Thymus (tissue), 11 donors: Measurements from ENCODE around the gene SEMA6A. TPM values are rescaled to one million over a fixed set of nuclear protein-coding genes. Genes with fewer than 3 reads are reported as not detected.

Experiments used
- DNase-seq, 9 donors: peaks; one replicate each; pipeline ENCODE4 v3.0.0-alpha.2; 2013; ENCODE audit warnings: low spot score in 9 of 9, low read depth in 6 of 9, missing footprints in 1 of 9
- H3K27ac ChIP-seq, 2 donors: one replicate each; pipeline ENCODE4 v1.5.1; 2013; ENCODE audit warnings: control low read depth in 1 of 2, low read depth in 1 of 2, low read length in 1 of 2, mild to moderate bottlenecking in 1 of 2, moderate library complexity in 1 of 2
- H3K27me3 ChIP-seq, 2 donors: one replicate each; pipeline ENCODE4 v1.5.1; 2013; ENCODE audit warnings: low read length in 1 of 2; ENCODE audit not compliant: control insufficient read depth in 2 of 2, insufficient read depth in 1 of 2
- H3K36me3 ChIP-seq, 2 donors: one replicate each; pipeline ENCODE4 v1.5.1; 2013; ENCODE audit warnings: low read length in 1 of 2, mild to moderate bottlenecking in 1 of 2, moderate library complexity in 1 of 2; ENCODE audit not compliant: control insufficient read depth in 2 of 2, insufficient read depth in 2 of 2
- H3K4me1 ChIP-seq, 2 donors: one replicate each; pipeline ENCODE4 v1.5.1; 2013; ENCODE audit warnings: low read length in 2 of 2; ENCODE audit not compliant: control insufficient read depth in 2 of 2, insufficient read depth in 2 of 2
- H3K4me3 ChIP-seq, 2 donors: one replicate each; pipeline ENCODE4 v1.5.1; 2013; ENCODE audit warnings: low read length in 2 of 2, control low read depth in 1 of 2, mild to moderate bottlenecking in 1 of 2
- H3K9me3 ChIP-seq, 2 donors: one replicate each; pipeline ENCODE4 v1.5.1; 2013; ENCODE audit warnings: low read length in 1 of 2, mild to moderate bottlenecking in 1 of 2; ENCODE audit not compliant: control insufficient read depth in 2 of 2, insufficient read depth in 1 of 2
- WGBS: extraction: QIAGEN DNeasy Blood & Tissue Kit; methylation state at CpG from one replicate; pipeline ENCODE4 v1.1.7; 2013; 5-methylcytosine and 5-hydroxymethylcytosine counted together
- polyA plus RNA-seq: library from polyadenylated mRNA; stranded (reverse); fragments of 200-250 nt; gene quantifications from one replicate; pipeline ENCODE4 v1.2.3, GENCODE V29; 2013
- total RNA-seq: library from RNA; stranded (reverse); fragments of 120-200 nt; gene quantifications from one replicate; pipeline ENCODE4 v1.2.4, GENCODE V29; 2013
- donor health status: healthy.

SEMA6A gene
- total and polyA plus RNA-seq, 2 donors = 3.6 to 6.2 TPM

GRCh38 chr5:116482394-116482793 is 92.2 kb downstream of the SEMA6A start:
- WGBS = 92% methylated on average over 1 of the region's 1 CpG
- Histone ChIP-seq H3K9me3 (no peaks in the 10 kb centered on the region), H3K4me3 (no peak overlapping the region), H3K36me3 (no peaks in the 10 kb centered on the region), H3K4me1 (peaks cover 2 to 8% of the 10 kb centered on the region in 2 donors), H3K27me3 (no peaks in the 10 kb centered on the region), H3K27ac (no peak overlapping the region)
- DNase-seq = no peak

GRCh38 chr5:116480894-116481510 is 93.6 kb downstream of the SEMA6A start:
- Histone ChIP-seq H3K9me3 (no peaks in the 10 kb centered on the region), H3K4me1 (peaks cover 2 to 8% of the 10 kb centered on the region in 2 donors), H3K36me3 (no peaks in the 10 kb centered on the region), H3K27me3 (no peaks in the 10 kb centered on the region), H3K27ac (no peak overlapping the region), H3K4me3 (no peak overlapping the region)
- 97% methylated on average over 5 of the region's 5 CpGs for WGBS
- DNase-seq = no peak

GRCh38 chr5:116479776-116480675 is 94.6 kb downstream of the SEMA6A start:
- WGBS = 86% methylated on average over 7 of the region's 7 CpGs
- Histone ChIP-seq H3K4me1 (peaks cover 2 to 8% of the 10 kb centered on the region in 2 donors), H3K9me3 (no peaks in the 10 kb centered on the region), H3K36me3 (no peaks in the 10 kb centered on the region), H3K4me3 (no peak overlapping the region), H3K27me3 (no peaks in the 10 kb centered on the region), H3K27ac (no peak overlapping the region)
- peak in 5 of 9 donors; percentile 26 to 55 (median 32) for DNase-seq

GRCh38 chr5:116478491-116478890 is 96.1 kb downstream of the SEMA6A start:
- Histone ChIP-seq H3K36me3 (no peaks in the 10 kb centered on the region), H3K9me3 (no peaks in the 10 kb centered on the region), H3K27ac (no peak overlapping the region), H3K27me3 (no peaks in the 10 kb centered on the region), H3K4me3 (no peak overlapping the region), H3K4me1 (peaks cover 2 to 8% of the 10 kb centered on the region in 2 donors)
- WGBS = 41% methylated on average over 2 of the region's 2 CpGs
- DNase-seq = no peak

- WGBS = 98% methylated on average over 4 of the region's 4 CpGs
- Histone ChIP-seq H3K4me3 (no peak overlapping the region), H3K27ac (no peak overlapping the region), H3K27me3 (no peaks in the 10 kb centered on the region), H3K9me3 (no peaks in the 10 kb centered on the region), H3K4me1 (peaks cover 2 to 8% of the 10 kb centered on the region in 2 donors), H3K36me3 (no peaks in the 10 kb centered on the region)
- DNase-seq = no peak
These were observed 97.6 kb downstream of the SEMA6A start for GRCh38 chr5:116476897-116477537.

GRCh38 chr5:116475338-116475737 is 99.3 kb downstream of the SEMA6A start:
- Histone ChIP-seq H3K27me3 (no peaks in the 10 kb centered on the region), H3K9me3 (no peaks in the 10 kb centered on the region), H3K36me3 (no peaks in the 10 kb centered on the region), H3K4me3 (no peak overlapping the region), H3K27ac (no peak overlapping the region), H3K4me1 (peaks cover 2 to 5% of the 10 kb centered on the region in 2 donors)
- DNase-seq = no peak
- WGBS = 88% methylated on average over 5 of the region's 5 CpGs

- Histone ChIP-seq H3K9me3 (no peaks in the 10 kb centered on the region), H3K36me3 (no peaks in the 10 kb centered on the region), H3K4me1 (no peaks in the 10 kb centered on the region), H3K4me3 (no peak overlapping the region), H3K27ac (no peak overlapping the region), H3K27me3 (no peaks in the 10 kb centered on the region)
- DNase-seq = no peak
- 97% methylated on average over 5 of the region's 5 CpGs for WGBS
These were observed 100.9 kb downstream of the SEMA6A start for GRCh38 chr5:116473706-116474105.

GRCh38 chr5:116472274-116472673 is 102.3 kb downstream of the SEMA6A start:
- Histone ChIP-seq H3K27me3 (no peaks in the 10 kb centered on the region), H3K36me3 (no peaks in the 10 kb centered on the region), H3K9me3 (no peaks in the 10 kb centered on the region), H3K27ac (no peak overlapping the region), H3K4me3 (no peak overlapping the region), H3K4me1 (peaks cover 0 to 3% of the 10 kb centered on the region in 2 donors)
- DNase-seq = no peak
- 97% methylated on average over 3 of the region's 3 CpGs for WGBS

GRCh38 chr5:116469631-116470030 is 105.0 kb downstream of the SEMA6A start:
- WGBS = 62% methylated on average over 3 of the region's 3 CpGs
- H3K4me3 ChIP-seq = no peak overlapping the region
- no peaks in the 10 kb centered on the region for H3K36me3 ChIP-seq
- H3K27me3 ChIP-seq = no peaks in the 10 kb centered on the region
- DNase-seq = no peak
- peaks cover 6 to 17% of the 10 kb centered on the region in 2 donors for H3K4me1 ChIP-seq
- no peak overlapping the region for H3K27ac ChIP-seq
- no peaks in the 10 kb centered on the region for H3K9me3 ChIP-seq
